ENCODE measurements around the gene HDAC11.
"Not testable (repeated sequence)": the region's sequence is repeated elsewhere in the genome, so short reads cannot be mapped to it uniquely, and the experiment has no call there.

Gene HDAC11

GRCh38 chr3:13493867-13494441, 13.8 kb downstream of the HDAC11 start:
- no peak for DNase-seq

GRCh38 chr3:13494463-13495350, 14.6 kb downstream of the HDAC11 start:
- no peak for DNase-seq

- no peak for DNase-seq
These were observed 15.3 kb downstream of the HDAC11 start for GRCh38 chr3:13495351-13495813.

GRCh38 chr3:13495921-13496723, 16.0 kb downstream of the HDAC11 start:
- DNase-seq: peak; percentile 48

- no peak for DNase-seq
These were observed 16.8 kb downstream of the HDAC11 start for GRCh38 chr3:13496879-13497278.

GRCh38 chr3:13497386-13497785, 17.3 kb downstream of the HDAC11 start:
- DNase-seq: no peak

- DNase-seq: no peak
These were observed 18.4 kb downstream of the HDAC11 start for GRCh38 chr3:13498354-13499060.

- DNase-seq: not testable (repeated sequence)
These were observed 19.1 kb downstream of the HDAC11 start for GRCh38 chr3:13499246-13499645.

GRCh38 chr3:13500133-13500885, 20.2 kb downstream of the HDAC11 start:
- DNase-seq: no peak

- DNase-seq: no peak
These were observed 20.9 kb downstream of the HDAC11 start for GRCh38 chr3:13501056-13501455.

- no peak for DNase-seq
These were observed 21.4 kb downstream of the HDAC11 start for GRCh38 chr3:13501521-13501920.

- DNase-seq: no peak
These were observed 22.1 kb downstream of the HDAC11 start for GRCh38 chr3:13501958-13502790.

GRCh38 chr3:13502791-13503060, 22.6 kb downstream of the HDAC11 start:
- no peak for DNase-seq

- DNase-seq: no peak
These were observed 24.2 kb downstream of the HDAC11 start for GRCh38 chr3:13504161-13504831.

GRCh38 chr3:13505147-13506130, 25.3 kb downstream of the HDAC11 start:
- no peak for DNase-seq

- DNase-seq: no peak
These were observed 26.1 kb downstream of the HDAC11 start for GRCh38 chr3:13506239-13506638.

GRCh38 chr3:13506680-13507079, 26.6 kb downstream of the HDAC11 start:
- DNase-seq: no peak

GRCh38 chr3:13507247-13507569, 27.1 kb downstream of the HDAC11 start:
- no peak for DNase-seq

- DNase-seq: no peak
These were observed 27.6 kb downstream of the HDAC11 start for GRCh38 chr3:13507570-13508339.
